AG10803 (cell line): Measurements from ENCODE around the gene JAM3.

Source experiments
- DNase-seq: peaks from one replicate; pipeline ENCODE4 v3.0.0; 2010; ENCODE audit warnings: low read depth
- H3K4me3 ChIP-seq: 2 replicates; pipeline ENCODE4 v1.5.1; 2011; ENCODE audit warnings: mild to moderate bottlenecking, low read length, control low read depth
- CTCF ChIP-seq: conservative IDR thresholded peaks from 2 replicates; pipeline ENCODE4 v1.5.1; 2011; ENCODE audit warnings: mild to moderate bottlenecking, low read length, control low read depth, inconsistent platforms

JAM3 gene

GRCh38 chr11:134155456-134155855 is 86.6 kb downstream of the JAM3 start:
- no peak for TF ChIP-seq CTCF
- no peak for DNase-seq
- H3K4me3 ChIP-seq, result no peak overlapping the region

GRCh38 chr11:134155946-134156865 is 87.3 kb downstream of the JAM3 start:
- no peak for TF ChIP-seq CTCF
- H3K4me3 ChIP-seq, result no peak overlapping the region
- DNase-seq, result no peak

- no peak for TF ChIP-seq CTCF
- DNase-seq, result no peak
- H3K4me3 ChIP-seq, result no peak overlapping the region
Measured at GRCh38 chr11:134157451-134157850, 88.6 kb downstream of the JAM3 start.

- DNase-seq, result no peak
- H3K4me3 ChIP-seq, result no peak overlapping the region
- TF ChIP-seq CTCF, result no peak
Measured at GRCh38 chr11:134158023-134158422, 89.2 kb downstream of the JAM3 start.

GRCh38 chr11:134159652-134160051 is 90.8 kb downstream of the JAM3 start:
- no peak overlapping the region for H3K4me3 ChIP-seq
- TF ChIP-seq CTCF, result no peak
- DNase-seq, result no peak

- H3K4me3 ChIP-seq, result no peak overlapping the region
- TF ChIP-seq CTCF, result no peak
- DNase-seq, result no peak
Measured at GRCh38 chr11:134164490-134165370, 95.9 kb downstream of the JAM3 start.
